Measurements from ENCODE around the gene SPTB. TPM values are rescaled to one million over a fixed set of nuclear protein-coding genes. Genes with fewer than 3 reads are reported as not detected.

SPTB gene
- total RNA-seq, 1 donor = under 0.01 TPM

DNA sequence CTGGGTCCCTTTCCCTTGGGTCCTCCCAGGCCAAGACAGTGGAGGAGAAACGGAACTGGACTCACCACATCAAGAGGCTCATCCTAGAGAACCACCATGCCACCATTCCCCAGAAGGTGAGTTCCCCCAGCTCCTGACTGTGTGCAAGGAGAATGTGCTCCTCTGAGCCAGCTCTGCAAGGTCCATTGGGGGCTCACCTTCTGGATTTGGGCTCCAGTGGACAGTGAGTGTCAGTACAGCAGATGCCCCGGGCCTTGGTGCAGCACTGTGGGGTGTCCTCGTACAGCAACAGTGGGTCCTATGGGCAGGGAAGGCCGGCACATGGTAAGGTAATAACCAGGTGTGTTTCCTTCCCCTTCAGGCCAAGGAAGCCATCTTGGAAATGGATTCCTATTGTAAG lies 147.6 kb downstream of the SPTB start:
- TF ChIP-seq, protein P1, sequence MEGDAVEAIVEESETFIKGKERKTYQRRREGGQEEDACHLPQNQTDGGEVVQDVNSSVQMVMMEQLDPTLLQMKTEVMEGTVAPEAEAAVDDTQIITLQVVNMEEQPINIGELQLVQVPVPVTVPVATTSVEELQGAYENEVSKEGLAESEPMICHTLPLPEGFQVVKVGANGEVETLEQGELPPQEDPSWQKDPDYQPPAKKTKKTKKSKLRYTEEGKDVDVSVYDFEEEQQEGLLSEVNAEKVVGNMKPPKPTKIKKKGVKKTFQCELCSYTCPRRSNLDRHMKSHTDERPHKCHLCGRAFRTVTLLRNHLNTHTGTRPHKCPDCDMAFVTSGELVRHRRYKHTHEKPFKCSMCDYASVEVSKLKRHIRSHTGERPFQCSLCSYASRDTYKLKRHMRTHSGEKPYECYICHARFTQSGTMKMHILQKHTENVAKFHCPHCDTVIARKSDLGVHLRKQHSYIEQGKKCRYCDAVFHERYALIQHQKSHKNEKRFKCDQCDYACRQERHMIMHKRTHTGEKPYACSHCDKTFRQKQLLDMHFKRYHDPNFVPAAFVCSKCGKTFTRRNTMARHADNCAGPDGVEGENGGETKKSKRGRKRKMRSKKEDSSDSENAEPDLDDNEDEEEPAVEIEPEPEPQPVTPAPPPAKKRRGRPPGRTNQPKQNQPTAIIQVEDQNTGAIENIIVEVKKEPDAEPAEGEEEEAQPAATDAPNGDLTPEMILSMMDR (IDR thresholded peaks at IDR 0.05; ENCODE audit: insufficient read depth, low read length) = no peak
- no peak for DNase-seq (ENCODE audit: low read depth)
- no peak overlapping the region for H3K4me3 ChIP-seq (ENCODE audit: low read depth, low read length)

GRCh38 chr14:64731141-64731581 lies 148.5 kb downstream of the SPTB start:
- no peak overlapping the region for H3K4me3 ChIP-seq (ENCODE audit: low read depth, low read length)
- TF ChIP-seq, protein P1 (IDR thresholded peaks at IDR 0.05; ENCODE audit: insufficient read depth, low read length) = no peak
- DNase-seq (ENCODE audit: low read depth) = no peak

GRCh38 chr14:64730681-64731080 lies 149.0 kb downstream of the SPTB start:
- no peak for DNase-seq (ENCODE audit: low read depth)
- TF ChIP-seq, protein P1 (IDR thresholded peaks at IDR 0.05; ENCODE audit: insufficient read depth, low read length) = no peak
- H3K4me3 ChIP-seq (ENCODE audit: low read depth, low read length) = no peak overlapping the region

DNA sequence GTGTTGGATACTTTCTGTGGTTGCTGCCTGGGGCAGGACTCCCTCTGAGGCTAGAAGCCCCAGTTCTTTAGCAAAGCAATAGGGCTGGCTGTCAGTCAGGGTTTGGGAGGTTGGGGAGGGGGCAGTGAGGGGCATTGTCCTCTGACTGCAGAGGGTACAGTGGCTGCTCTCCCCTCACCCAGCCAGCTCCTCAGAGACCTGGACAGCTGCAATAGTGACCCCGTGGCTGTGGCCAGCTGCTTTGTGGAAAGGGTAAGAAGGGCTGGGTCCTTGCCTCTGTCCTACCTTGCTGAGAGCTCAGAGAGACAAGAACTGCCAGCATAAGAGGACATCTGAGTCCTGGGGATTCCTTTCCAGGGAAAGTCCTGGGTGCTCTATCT lies 149.7 kb downstream of the SPTB start:
- no peak for DNase-seq (ENCODE audit: low read depth)
- TF ChIP-seq, protein P1 (IDR thresholded peaks at IDR 0.05; ENCODE audit: insufficient read depth, low read length) = no peak
- H3K4me3 ChIP-seq (ENCODE audit: low read depth, low read length) = no peak overlapping the region

DNA sequence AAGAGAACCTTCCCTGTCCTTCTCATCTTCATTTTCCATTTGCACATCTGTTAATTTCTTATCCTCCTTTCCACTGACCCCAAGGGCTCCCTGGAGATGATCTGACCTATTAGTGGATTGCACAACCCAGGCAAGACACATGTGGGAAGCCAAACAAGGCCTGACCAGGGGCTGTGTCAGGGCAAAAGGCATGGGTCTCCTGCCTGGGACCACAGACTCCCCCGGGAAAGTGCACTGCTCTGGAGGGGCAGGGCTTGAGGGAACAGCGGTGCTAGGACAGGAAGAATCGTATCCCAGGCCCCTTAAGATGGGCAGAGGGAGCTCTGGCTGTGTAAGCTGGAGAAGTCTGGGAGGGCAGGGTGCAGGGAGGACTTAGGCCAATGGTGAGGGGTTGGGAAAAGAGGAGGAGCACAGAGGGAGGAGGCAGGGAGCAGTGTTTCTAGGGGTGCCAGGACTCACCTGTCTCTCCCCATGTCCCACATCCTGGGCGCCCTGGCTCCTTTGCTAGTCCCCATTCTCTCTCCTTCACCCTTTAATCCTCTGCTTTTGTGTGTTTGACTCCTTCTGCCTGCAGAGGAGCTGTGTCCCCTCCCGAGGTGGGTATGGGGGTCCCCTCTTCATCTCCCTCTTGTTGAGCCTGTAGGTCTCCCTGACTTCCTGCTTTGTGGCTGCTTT lies 150.2 kb downstream of the SPTB start:
- TF ChIP-seq, protein P1 (IDR thresholded peaks at IDR 0.05; ENCODE audit: insufficient read depth, low read length) = no peak
- no peak overlapping the region for H3K4me3 ChIP-seq (ENCODE audit: low read depth, low read length)
- no peak for DNase-seq (ENCODE audit: low read depth)

DNA sequence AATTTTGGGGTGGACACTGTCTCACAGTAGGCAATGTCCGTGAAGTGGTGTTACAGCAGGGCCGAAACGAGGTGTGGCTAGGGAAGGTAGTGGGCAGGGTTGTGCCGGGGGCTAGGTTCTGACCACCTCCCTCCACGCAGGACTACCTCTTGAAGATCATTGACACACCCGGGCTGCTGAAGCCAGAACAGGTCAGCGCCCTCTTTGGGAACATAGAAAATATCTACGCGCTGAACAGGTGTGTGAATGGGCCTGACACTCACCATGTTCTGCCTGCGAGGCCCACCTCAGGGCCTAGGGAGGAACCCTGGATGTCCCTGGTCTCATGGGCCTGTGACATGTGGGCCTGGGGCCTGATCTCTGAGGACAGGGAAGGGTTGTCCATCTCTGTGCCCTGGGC lies 150.9 kb downstream of the SPTB start:
- DNase-seq (ENCODE audit: low read depth) = no peak
- TF ChIP-seq, protein P1 (IDR thresholded peaks at IDR 0.05; ENCODE audit: insufficient read depth, low read length) = no peak
- no peak overlapping the region for H3K4me3 ChIP-seq (ENCODE audit: low read depth, low read length)

- DNase-seq (ENCODE audit: low read depth) = no peak
- TF ChIP-seq, protein P1 (IDR thresholded peaks at IDR 0.05; ENCODE audit: insufficient read depth, low read length) = no peak
- no peak overlapping the region for H3K4me3 ChIP-seq (ENCODE audit: low read depth, low read length)
Observed at GRCh38 chr14:64728106-64728505, 151.6 kb downstream of the SPTB start.
